Caco-2 (cell line): Measurements from ENCODE around the gene KCTD2. TPM values are rescaled to one million over a fixed set of nuclear protein-coding genes. Genes with fewer than 3 reads are reported as not detected.

Experiments used
- BruUV-seq: library from RNA; stranded (reverse); fragments of 400-500 nt; replicated peaks from 2 replicates; lab custom pipeline; 2021; lab: Mats Ljungman, UMichigan
- CTCF ChIA-PET: fragments of 300-600 bp; sonication (Branson Sonifier 250); formaldehyde crosslinking; loops from one replicate; lab custom pipeline; 2022; ENCODE audit warnings: antibody characterized with exemption; lab: Charles Lee
- POLR2A ChIA-PET: fragments of 300-600 bp; sonication (Branson Sonifier 250); formaldehyde crosslinking; loops from one replicate; lab custom pipeline; 2022; ENCODE audit warnings: antibody characterized with exemption; lab: Charles Lee
- DNase-seq, 2 experiments: peaks; one replicate each; pipeline versions ENCODE4 v3.0.0 to v3.0.0-alpha.2; 2020 to 2022
- H3K27me3 ChIP-seq: replicated peaks from 2 replicates; pipeline ENCODE4 v1.6.0; 2011; ENCODE audit warnings: low read length; ENCODE audit not compliant: control insufficient read depth, insufficient read depth
- H3K36me3 ChIP-seq: 2 replicates; pipeline ENCODE4 v1.5.1; 2011; ENCODE audit warnings: low read length; ENCODE audit not compliant: control insufficient read depth, insufficient read depth
- H3K4me1 ChIP-seq: fragments of 250-450 bp; sonication (Bioruptor Pico); 2 replicates; pipeline ENCODE4 v1.5.1; 2020; ENCODE audit warnings: mild to moderate bottlenecking
- H3K4me3 ChIP-seq: 2 replicates; pipeline ENCODE4 v1.5.1; 2011; ENCODE audit warnings: low read depth, mild to moderate bottlenecking, control low read depth, low read length
- H3K9me3 ChIP-seq: fragments of 250-450 bp; sonication (Bioruptor Pico); 2 replicates; pipeline ENCODE4 v1.5.1; 2020; ENCODE audit warnings: mild to moderate bottlenecking, moderate library complexity
- H3K27ac Mint-ChIP-seq: one replicate; pipeline ENCODE4 v1.8.0; 2022; ENCODE audit warnings: mixed read lengths; ENCODE audit not compliant: unreplicated experiment
- H3K27me3 Mint-ChIP-seq: one replicate; pipeline ENCODE4 v1.8.0; 2022; ENCODE audit warnings: mixed read lengths; ENCODE audit not compliant: insufficient read depth, unreplicated experiment
- H3K36me3 Mint-ChIP-seq: one replicate; pipeline ENCODE4 v1.8.0; 2022; ENCODE audit warnings: mild to moderate bottlenecking, mixed read lengths; ENCODE audit not compliant: insufficient read depth, unreplicated experiment
- H3K4me1 Mint-ChIP-seq: one replicate; pipeline ENCODE4 v1.8.0; 2022; ENCODE audit warnings: low read depth, mixed read lengths; ENCODE audit not compliant: unreplicated experiment
- H3K4me3 Mint-ChIP-seq: one replicate; pipeline ENCODE4 v1.8.0; 2022; ENCODE audit warnings: mild to moderate bottlenecking, moderate library complexity, mixed read lengths; ENCODE audit not compliant: unreplicated experiment
- H3K9me3 Mint-ChIP-seq: one replicate; pipeline ENCODE4 v1.8.0; 2022; ENCODE audit warnings: mixed read lengths; ENCODE audit not compliant: unreplicated experiment
- CTCF ChIP-seq, 2 experiments: fragments of 200-600 bp in 1 of 2; IDR thresholded peaks; 1 replicate in 1 of 2; 2 replicates in 1 of 2; pipeline versions ENCODE4 v1.5.1 to v1.8.0; 2011 to 2022; ENCODE audit warnings: antibody characterized with exemption in 1 of 2, control low read depth in 1 of 2, inconsistent platforms in 1 of 2, low read depth in 1 of 2, low read length in 1 of 2, mild to moderate bottlenecking in 1 of 2, moderate library complexity in 1 of 2; ENCODE audit not compliant: insufficient read depth in 1 of 2, severe bottlenecking in 1 of 2, unreplicated experiment in 1 of 2
- intact Hi-C: fragments of 100-400 bp; cut with micrococcal nuclease; formaldehyde crosslinking; loops from one replicate; pipeline ENCODE4 v1.10.0; 2022; ENCODE audit not compliant: unreplicated experiment
- total RNA-seq: library from RNA; stranded (reverse); gene quantifications from 2 replicates; pipeline ENCODE4 v1.2.3, GENCODE V29; 2022

Gene KCTD2
- total RNA-seq, 1 experiment from 2014 or later, result 28.8 TPM

- intact Hi-C loops, result loop anchor here (1.0 to 2.0 kb wide), 3 partner anchors 21 to 50 kb away; no protein-coding TSS in a partner anchor
- no TSS peak for BruUV-seq
- DNase-seq, result no peak
These were observed 35.5 kb upstream of the KCTD2 start for GRCh38 chr17:75011401-75012095.

DNA sequence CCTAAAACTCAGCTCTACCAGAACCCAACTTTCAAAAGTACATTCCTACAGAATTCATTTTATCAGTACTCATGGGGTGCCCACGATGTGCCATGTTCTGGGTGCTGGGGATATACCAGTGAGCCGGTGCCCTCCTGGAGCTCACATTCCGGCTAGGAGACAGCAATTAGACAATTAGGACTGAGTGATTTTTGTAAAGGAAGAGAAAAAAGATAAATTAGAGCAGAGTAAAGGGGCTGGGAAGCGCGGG lies 35.0 kb upstream of the KCTD2 start:
- peaks cover 29% of the 10 kb centered on the region for H3K4me1 Mint-ChIP-seq
- ChIA-PET POLR2A (interaction anchor here (0.6 to 2.4 kb wide), 18 partner anchors 12 to 251 kb away, joined by 3 to 33 read pairs (median 5); partner anchors contain the start of genes CDR2L, FDXR, HID1 and SLC16A5), CTCF (interaction anchor here (0.7 to 3.6 kb wide), 17 partner anchors 12 to 150 kb away, joined by 3 to 86 read pairs (median 9); partner anchors contain the start of genes CDR2L, FDXR, HID1 and OTOP2)
- Histone ChIP-seq H3K4me3 (peak overlapping the region; percentile 84), H3K9me3 (no peaks in the 10 kb centered on the region), H3K4me1 (peaks cover 3% of the 10 kb centered on the region; the same call in 1 of the 2 replicates), H3K36me3 (no peaks in the 10 kb centered on the region; the same call in 1 of the 2 replicates), H3K27me3 (no peaks in the 10 kb centered on the region)
- intact Hi-C loops, result loop anchor here (1.0 to 2.0 kb wide), 3 partner anchors 21 to 51 kb away; no protein-coding TSS in a partner anchor
- BruUV-seq, result TSS peak; percentile 80
- peaks cover 31% of the 10 kb centered on the region for H3K36me3 Mint-ChIP-seq
- no peak for TF ChIP-seq CTCF (IDR thresholded peaks at IDR 0.05; ENCODE audit: insufficient read depth in 1 of 2, low read depth in 1 of 2, low read length in 1 of 2, severe bottlenecking in 1 of 2, unreplicated experiment in 1 of 2)
- H3K27ac Mint-ChIP-seq, result peak overlapping the region; percentile 84
- H3K4me3 Mint-ChIP-seq, result peak overlapping the region; percentile 82
- DNase-seq, result no peak
- H3K9me3 Mint-ChIP-seq, result no peaks in the 10 kb centered on the region
- H3K27me3 Mint-ChIP-seq, result no peaks in the 10 kb centered on the region

More at GRCh38 chr17:75011401-75012095, 35.5 kb upstream of the KCTD2 start:
- peak overlapping the region; percentile 84 for H3K27ac Mint-ChIP-seq
- no peaks in the 10 kb centered on the region for H3K9me3 Mint-ChIP-seq
- H3K4me3 ChIP-seq, result peak overlapping the region; percentile 84; the same call in 1 of the 2 replicates
- no peaks in the 10 kb centered on the region for H3K27me3 ChIP-seq
- no peaks in the 10 kb centered on the region for H3K27me3 Mint-ChIP-seq
- H3K4me1 Mint-ChIP-seq, result peaks cover 29% of the 10 kb centered on the region
- no peak for TF ChIP-seq CTCF (IDR thresholded peaks at IDR 0.05; ENCODE audit: insufficient read depth in 1 of 2, low read depth in 1 of 2, low read length in 1 of 2, severe bottlenecking in 1 of 2, unreplicated experiment in 1 of 2)
- H3K4me1 ChIP-seq, result peaks cover 3% of the 10 kb centered on the region; the same call in 1 of the 2 replicates
- peaks cover 29% of the 10 kb centered on the region for H3K36me3 Mint-ChIP-seq
- peak overlapping the region; percentile 82 for H3K4me3 Mint-ChIP-seq
- CTCF ChIA-PET, result interaction anchor here (0.9 to 3.6 kb wide), 15 partner anchors 13 to 139 kb away, joined by 3 to 86 read pairs (median 10); partner anchors contain the start of genes CDR2L, FDXR, HID1 and OTOP2
- POLR2A ChIA-PET, result interaction anchor here (0.7 to 2.4 kb wide), 12 partner anchors 12 to 251 kb away, joined by 3 to 33 read pairs (median 6); partner anchors contain the start of genes CDR2L, FDXR and HID1
- no peaks in the 10 kb centered on the region for H3K9me3 ChIP-seq
- H3K36me3 ChIP-seq, result no peaks in the 10 kb centered on the region; the same call in 1 of the 2 replicates
